ENCODE measurements around the gene RFXANK. TPM values are rescaled to one million over a fixed set of nuclear protein-coding genes. Genes with fewer than 3 reads are reported as not detected.

The RFXANK gene
- total and polyA plus RNA-seq, 9 of the 15 experiments (the other 6 are each of a cell fraction or from before 2014, with no cell fraction given): 68.6 to 181 (median 150) TPM

DNA sequence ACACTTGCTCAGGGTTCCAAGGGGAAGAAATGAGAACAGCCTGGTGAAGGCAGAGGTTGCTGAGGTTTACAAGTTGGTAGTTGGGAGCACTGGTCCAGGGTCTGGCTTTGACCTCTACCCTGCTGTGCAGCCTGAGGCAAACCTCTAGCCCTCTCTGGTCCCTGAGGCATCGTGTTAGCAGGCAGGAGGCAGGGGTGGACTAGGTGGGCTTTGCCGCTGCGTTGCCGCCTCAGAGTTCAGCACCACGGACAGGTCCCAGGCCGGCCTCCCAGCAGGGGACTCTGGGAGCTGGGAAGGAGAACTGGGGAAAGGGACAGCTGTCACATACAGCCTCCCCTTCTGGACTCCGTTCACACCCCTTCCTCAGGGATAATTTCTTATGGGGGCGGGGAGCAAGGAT is 22.8 kb downstream of the RFXANK start (continued):
- TF ChIP-seq ZHX1 (conservative IDR thresholded peaks at IDR 0.05; ENCODE audit: low read length) (no peak), ZBTB11 (CRISPR knock-in tag; IDR thresholded peaks at IDR 0.05) (no peak), POLR2H (tag; IDR thresholded peaks at IDR 0.05; ENCODE audit: low read depth) (no peak), HDAC1 (IDR thresholded peaks at IDR 0.05) (no peak), ZNF146 (CRISPR knock-in tag; IDR thresholded peaks at IDR 0.05; ENCODE audit: unreplicated experiment) (no peak), PML (IDR thresholded peaks at IDR 0.05; ENCODE audit: low read length) (no peak), MBD1 (CRISPR knock-in tag; IDR thresholded peaks at IDR 0.05) (no peak), NFE2L1 (tag; IDR thresholded peaks at IDR 0.05; ENCODE audit: borderline replicate concordance, low read depth) (no peak), ZFP1 (CRISPR knock-in tag; IDR thresholded peaks at IDR 0.05) (no peak), ZFP30 (CRISPR knock-in tag; IDR thresholded peaks at IDR 0.05; ENCODE audit: borderline replicate concordance) (no peak), RBM39 (optimal IDR thresholded peaks at IDR 0.05; ENCODE audit: low read depth, low read length) (no peak), CC2D1A (IDR thresholded peaks at IDR 0.05) (no peak), PTRF (tag; IDR thresholded peaks at IDR 0.05) (no peak), NR2C2 (CRISPR knock-in tag; IDR thresholded peaks at IDR 0.05) (no peak), NR2C2 (tag; IDR thresholded peaks at IDR 0.05) (no peak), ZNF586 (CRISPR knock-in tag; conservative IDR thresholded peaks at IDR 0.05) (no peak)
- TF ChIP-seq, protein P1, sequence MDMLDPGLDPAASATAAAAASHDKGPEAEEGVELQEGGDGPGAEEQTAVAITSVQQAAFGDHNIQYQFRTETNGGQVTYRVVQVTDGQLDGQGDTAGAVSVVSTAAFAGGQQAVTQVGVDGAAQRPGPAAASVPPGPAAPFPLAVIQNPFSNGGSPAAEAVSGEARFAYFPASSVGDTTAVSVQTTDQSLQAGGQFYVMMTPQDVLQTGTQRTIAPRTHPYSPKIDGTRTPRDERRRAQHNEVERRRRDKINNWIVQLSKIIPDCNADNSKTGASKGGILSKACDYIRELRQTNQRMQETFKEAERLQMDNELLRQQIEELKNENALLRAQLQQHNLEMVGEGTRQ (CRISPR knock-in tag; IDR thresholded peaks at IDR 0.05): no peak
- TF ChIP-seq, protein P2, sequence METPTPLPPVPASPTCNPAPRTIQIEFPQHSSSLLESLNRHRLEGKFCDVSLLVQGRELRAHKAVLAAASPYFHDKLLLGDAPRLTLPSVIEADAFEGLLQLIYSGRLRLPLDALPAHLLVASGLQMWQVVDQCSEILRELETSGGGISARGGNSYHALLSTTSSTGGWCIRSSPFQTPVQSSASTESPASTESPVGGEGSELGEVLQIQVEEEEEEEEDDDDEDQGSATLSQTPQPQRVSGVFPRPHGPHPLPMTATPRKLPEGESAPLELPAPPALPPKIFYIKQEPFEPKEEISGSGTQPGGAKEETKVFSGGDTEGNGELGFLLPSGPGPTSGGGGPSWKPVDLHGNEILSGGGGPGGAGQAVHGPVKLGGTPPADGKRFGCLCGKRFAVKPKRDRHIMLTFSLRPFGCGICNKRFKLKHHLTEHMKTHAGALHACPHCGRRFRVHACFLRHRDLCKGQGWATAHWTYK (CRISPR knock-in tag; IDR thresholded peaks at IDR 0.05): no peak

Data from K562 (cell line).